ENCODE measurements around the gene TH.
"Not testable (repeated sequence)": the region's sequence is repeated elsewhere in the genome, so short reads cannot be mapped to it uniquely, and the experiment has no call there.

Gene TH

GRCh38 chr11:2196970-2197770, 25.6 kb upstream of the TH start:
- no peaks in the 10 kb centered on the region for H3K36me3 ChIP-seq (ENCODE audit: insufficient read depth)
- H3K4me1 ChIP-seq (ENCODE audit: low read depth, poor library complexity, severe bottlenecking), result no peaks in the 10 kb centered on the region
- H3K9ac ChIP-seq, result no peak overlapping the region
- no peak overlapping the region for H3K4me2 ChIP-seq
- no peaks in the 10 kb centered on the region for H3K79me2 ChIP-seq (ENCODE audit: insufficient read depth, low read depth)
- H4K20me1 ChIP-seq (ENCODE audit: insufficient read depth), result no peaks in the 10 kb centered on the region
- H3K4me3 ChIP-seq (IDR thresholded peaks at IDR 0.05; ENCODE audit: insufficient read depth, low read depth, low read length), result no peak overlapping the region
- TF ChIP-seq CTCF (conservative IDR thresholded peaks at IDR 0.05; ENCODE audit: low read depth, low read length), result peak; percentile 84
- H3K27me3 ChIP-seq (ENCODE audit: insufficient read depth, low read depth), result peaks cover 59% of the 10 kb centered on the region; the same call in 1 of the 2 replicates
- no peak overlapping the region for H3K27ac ChIP-seq
- no peak overlapping the region for H2AFZ ChIP-seq (ENCODE audit: low read depth)

DNA sequence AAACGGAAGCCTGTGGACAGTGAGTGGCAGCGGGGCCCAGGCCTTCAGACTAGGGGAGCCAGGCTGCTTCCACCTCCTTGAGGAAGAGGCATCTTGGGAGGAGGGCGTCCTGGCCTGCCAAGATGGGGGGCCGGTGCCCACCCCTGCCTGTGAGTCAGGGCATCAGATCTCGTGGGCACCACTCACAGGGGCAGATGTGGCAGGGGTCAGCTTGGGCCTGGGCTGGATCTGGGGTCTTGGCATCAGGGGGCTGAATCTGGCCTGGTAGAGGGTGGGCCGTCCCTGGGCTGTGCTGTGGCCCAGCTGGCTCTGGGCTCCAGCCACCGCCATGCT, 24.1 kb upstream of the TH start:
- Histone ChIP-seq H3K27ac (no peak overlapping the region), H2AFZ (ENCODE audit: low read depth) (no peak overlapping the region), H3K4me1 (ENCODE audit: low read depth, poor library complexity, severe bottlenecking) (no peaks in the 10 kb centered on the region)

DNA sequence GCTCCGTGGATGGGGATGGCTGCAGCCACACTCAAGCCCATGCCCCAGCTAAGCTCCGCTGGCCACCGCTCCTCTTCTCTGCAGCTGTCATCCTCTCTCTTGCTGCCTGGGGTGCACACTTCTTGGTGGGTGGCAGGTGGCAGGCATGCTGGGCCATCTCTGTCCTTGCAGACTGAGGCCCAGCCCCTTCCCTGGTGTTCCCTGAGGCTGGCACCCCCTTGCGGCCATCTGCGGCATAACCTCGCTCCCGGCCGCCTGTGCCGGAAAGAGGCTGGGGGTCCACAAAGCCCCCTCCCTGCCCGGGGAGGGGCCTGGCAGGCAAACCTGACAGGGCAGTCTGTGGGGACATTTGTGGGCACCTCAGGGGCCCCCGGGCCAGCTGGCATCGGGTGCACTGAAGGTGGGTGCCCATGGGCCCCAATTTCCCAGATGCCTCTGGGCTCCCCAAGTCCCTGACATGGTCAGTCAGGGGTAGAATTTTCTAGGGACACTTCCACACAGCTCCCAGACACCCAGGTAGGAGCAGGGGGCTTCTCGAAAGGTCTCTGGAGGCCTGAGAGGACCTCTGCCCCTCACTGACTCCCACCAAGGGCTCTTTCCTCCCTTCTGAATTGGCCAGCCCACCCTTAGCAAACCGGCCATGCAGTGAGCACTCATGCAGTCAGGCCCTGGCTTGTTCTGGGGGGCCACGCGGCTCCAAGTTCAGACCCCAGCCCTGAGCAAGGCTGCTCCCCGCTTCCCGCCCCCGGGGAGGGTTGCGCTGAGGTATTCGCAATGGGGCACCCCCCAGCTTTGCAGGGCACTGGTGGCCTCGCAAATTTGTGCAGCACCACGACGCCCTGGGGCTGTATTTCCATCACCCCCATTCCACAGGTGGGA, 23.5 kb upstream of the TH start:
- Histone ChIP-seq H3K4me3 (IDR thresholded peaks at IDR 0.05; ENCODE audit: insufficient read depth, low read depth, low read length) (no peak overlapping the region), H3K9ac (no peak overlapping the region), H3K79me2 (ENCODE audit: insufficient read depth, low read depth) (no peaks in the 10 kb centered on the region), H3K27ac (no peak overlapping the region), H4K20me1 (ENCODE audit: insufficient read depth) (no peaks in the 10 kb centered on the region), H3K4me2 (no peak overlapping the region), H3K27me3 (ENCODE audit: insufficient read depth, low read depth) (peaks cover 68% of the 10 kb centered on the region), H3K4me1 (ENCODE audit: low read depth, poor library complexity, severe bottlenecking) (no peaks in the 10 kb centered on the region), H2AFZ (ENCODE audit: low read depth) (no peak overlapping the region), H3K36me3 (ENCODE audit: insufficient read depth) (no peaks in the 10 kb centered on the region)
- TF ChIP-seq CTCF (conservative IDR thresholded peaks at IDR 0.05; ENCODE audit: low read depth, low read length), result peak; percentile 92

More for the DNA sequence above, 24.1 kb upstream of the TH start:
- H3K36me3 ChIP-seq (ENCODE audit: insufficient read depth), result no peaks in the 10 kb centered on the region
- no peaks in the 10 kb centered on the region for H4K20me1 ChIP-seq (ENCODE audit: insufficient read depth)
- H3K4me2 ChIP-seq, result no peak overlapping the region
- no peak overlapping the region for H3K4me3 ChIP-seq (IDR thresholded peaks at IDR 0.05; ENCODE audit: insufficient read depth, low read depth, low read length)
- no peaks in the 10 kb centered on the region for H3K79me2 ChIP-seq (ENCODE audit: insufficient read depth, low read depth)
- no peak overlapping the region for H3K9ac ChIP-seq
- no peak for TF ChIP-seq CTCF (conservative IDR thresholded peaks at IDR 0.05; ENCODE audit: low read depth, low read length)
- H3K27me3 ChIP-seq (ENCODE audit: insufficient read depth, low read depth), result peaks cover 69% of the 10 kb centered on the region

DNA sequence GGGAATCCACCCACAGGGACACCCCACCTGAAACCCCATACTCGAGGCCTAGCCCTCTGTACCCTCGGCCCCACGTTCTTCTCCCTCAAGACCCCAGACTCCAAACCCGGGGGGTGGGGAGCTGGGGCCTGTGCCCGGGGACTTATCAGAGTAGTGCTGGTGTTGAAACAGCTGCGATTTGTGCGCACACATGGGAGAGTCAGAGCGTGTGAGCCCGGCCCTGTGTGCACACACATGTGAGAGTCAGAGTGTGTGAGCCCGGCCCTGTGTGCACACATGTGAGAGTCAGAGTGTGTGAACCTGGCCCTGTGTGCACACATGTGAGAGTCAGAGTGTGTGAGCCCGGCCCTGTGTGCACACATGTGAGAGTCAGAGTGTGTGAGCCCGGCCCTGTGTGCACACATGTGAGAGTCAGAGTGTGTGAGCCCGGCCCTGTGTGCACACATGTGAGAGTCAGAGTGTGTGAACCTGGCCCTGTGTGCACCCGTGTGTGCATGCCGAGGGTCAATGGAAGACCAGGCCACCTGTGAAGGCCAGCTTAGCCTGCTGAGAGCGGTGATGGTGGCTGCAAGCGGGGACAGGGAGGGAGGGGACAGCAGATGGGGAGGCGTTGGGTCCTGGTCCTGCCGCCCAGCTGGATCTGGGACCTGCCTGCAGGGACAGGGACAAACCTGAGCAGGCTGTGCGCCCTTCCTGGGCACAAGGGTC, 22.4 kb upstream of the TH start:
- H2AFZ ChIP-seq (ENCODE audit: low read depth); H3K4me1 ChIP-seq (ENCODE audit: low read depth, poor library complexity, severe bottlenecking); H3K79me2 ChIP-seq (ENCODE audit: insufficient read depth, low read depth); H4K20me1 ChIP-seq (ENCODE audit: insufficient read depth); H3K4me2 ChIP-seq; H3K9ac ChIP-seq; H3K27ac ChIP-seq; H3K36me3 ChIP-seq (ENCODE audit: insufficient read depth); H3K4me3 ChIP-seq (IDR thresholded peaks at IDR 0.05; ENCODE audit: insufficient read depth, low read depth, low read length): not testable (repeated sequence)
- H3K27me3 ChIP-seq (ENCODE audit: insufficient read depth, low read depth), result peaks cover 67% of the 10 kb centered on the region

Data from KMS-11 (cell line).